ENCODE measurements around the gene SCUBE1.

SCUBE1 gene

DNA sequence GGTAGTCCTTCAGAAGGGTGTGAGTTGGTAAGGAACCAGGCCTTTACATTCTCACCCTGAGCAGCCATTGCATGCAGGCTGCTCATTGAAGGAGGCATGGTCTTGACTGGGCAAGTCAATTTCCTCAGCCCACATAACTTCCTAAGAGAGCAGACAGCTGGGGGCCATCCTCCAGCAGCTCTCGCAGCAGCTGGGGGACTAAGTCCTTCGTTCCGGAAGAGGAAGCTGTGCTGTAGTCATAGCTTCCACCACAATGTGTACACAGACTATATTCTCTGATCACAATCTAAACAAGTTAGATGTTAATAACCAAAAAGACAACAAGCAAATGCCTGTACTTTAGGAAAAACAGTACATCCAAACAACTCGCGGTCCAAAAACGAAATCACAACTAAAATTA lies 38.5 kb upstream of the SCUBE1 start:
- Mint-ChIP-seq H3K4me3 (no peak overlapping the region), H3K27ac (no peak overlapping the region), H3K27me3 (ENCODE audit: low read depth) (peaks cover 45% of the 10 kb centered on the region), H3K9me3 (peaks cover 9% of the 10 kb centered on the region), H3K36me3 (ENCODE audit: low read depth) (peaks cover 4% of the 10 kb centered on the region), H3K4me1 (peaks cover 27% of the 10 kb centered on the region)
- TF ChIP-seq, protein P1, sequence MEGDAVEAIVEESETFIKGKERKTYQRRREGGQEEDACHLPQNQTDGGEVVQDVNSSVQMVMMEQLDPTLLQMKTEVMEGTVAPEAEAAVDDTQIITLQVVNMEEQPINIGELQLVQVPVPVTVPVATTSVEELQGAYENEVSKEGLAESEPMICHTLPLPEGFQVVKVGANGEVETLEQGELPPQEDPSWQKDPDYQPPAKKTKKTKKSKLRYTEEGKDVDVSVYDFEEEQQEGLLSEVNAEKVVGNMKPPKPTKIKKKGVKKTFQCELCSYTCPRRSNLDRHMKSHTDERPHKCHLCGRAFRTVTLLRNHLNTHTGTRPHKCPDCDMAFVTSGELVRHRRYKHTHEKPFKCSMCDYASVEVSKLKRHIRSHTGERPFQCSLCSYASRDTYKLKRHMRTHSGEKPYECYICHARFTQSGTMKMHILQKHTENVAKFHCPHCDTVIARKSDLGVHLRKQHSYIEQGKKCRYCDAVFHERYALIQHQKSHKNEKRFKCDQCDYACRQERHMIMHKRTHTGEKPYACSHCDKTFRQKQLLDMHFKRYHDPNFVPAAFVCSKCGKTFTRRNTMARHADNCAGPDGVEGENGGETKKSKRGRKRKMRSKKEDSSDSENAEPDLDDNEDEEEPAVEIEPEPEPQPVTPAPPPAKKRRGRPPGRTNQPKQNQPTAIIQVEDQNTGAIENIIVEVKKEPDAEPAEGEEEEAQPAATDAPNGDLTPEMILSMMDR (IDR thresholded peaks at IDR 0.05; ENCODE audit: unreplicated experiment in 3 of 3): no peak

DNA sequence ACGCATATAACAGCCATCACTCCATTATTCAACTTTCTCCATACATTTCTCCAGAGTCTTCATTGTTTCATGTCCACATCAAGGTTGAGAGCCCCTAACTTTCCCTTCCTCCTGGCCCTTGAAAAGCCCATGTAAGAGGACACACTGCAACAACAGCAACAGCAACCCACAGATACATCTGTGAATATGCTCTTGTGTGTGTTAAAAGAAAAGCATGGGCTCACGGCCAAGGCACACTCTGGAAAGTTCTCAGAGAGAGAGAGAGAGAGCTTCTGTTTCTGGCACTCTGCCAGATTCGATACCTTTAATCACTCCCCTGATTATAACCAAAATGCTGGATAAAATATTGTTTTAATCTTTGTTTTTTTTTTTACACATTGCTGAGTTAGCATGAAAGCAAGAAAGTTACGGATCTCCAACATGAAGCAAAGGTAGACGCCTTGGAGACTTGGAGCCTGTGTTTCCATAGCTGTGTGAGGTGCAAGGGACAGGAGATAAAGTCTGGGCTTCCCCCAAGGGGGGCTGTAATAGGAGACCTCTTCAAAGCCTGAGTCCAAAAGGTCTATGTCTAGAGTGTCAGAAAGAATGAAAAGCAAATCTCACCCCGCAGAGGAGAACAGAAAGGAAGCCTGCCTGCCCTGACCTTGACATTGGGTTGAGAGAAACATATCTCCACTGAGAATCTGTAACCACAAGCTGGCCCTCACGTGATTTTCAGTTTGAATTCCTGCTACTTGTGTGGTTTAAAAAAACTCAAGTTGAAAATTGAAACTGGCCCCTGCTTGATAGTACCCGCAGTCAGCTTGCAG lies 34.9 kb upstream of the SCUBE1 start:
- peaks cover 25% of the 10 kb centered on the region for H3K9me3 Mint-ChIP-seq
- H3K4me1 Mint-ChIP-seq: peaks cover 30% of the 10 kb centered on the region
- TF ChIP-seq, protein P1 (IDR thresholded peaks at IDR 0.05; ENCODE audit: unreplicated experiment in 3 of 3): no peak
- peak overlapping the region; percentile 12 to 72 (median 65) for H3K27ac Mint-ChIP-seq
- peaks cover 47% of the 10 kb centered on the region for H3K27me3 Mint-ChIP-seq (ENCODE audit: low read depth)
- H3K4me3 Mint-ChIP-seq: peak overlapping the region in 1 of 3 experiments; percentile 34
- H3K36me3 Mint-ChIP-seq (ENCODE audit: low read depth): peaks cover 4% of the 10 kb centered on the region

DNA sequence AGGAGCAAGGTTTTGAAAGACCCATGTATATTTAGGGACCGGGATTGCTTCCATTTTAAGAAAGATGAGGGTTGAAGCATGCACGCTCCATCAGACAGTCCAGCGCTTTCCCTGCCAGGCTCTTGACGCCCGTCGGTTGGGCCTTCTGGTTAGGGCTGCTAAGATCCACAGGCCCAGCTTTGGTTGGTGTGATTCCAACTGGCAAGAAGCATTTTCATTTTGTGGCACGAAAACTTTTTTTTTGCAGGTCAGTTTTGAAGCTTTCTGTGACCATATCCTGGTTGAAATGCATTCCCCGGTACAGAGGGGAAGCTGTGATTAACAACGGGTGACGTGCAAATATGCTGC lies 34.4 kb upstream of the SCUBE1 start:
- peaks cover 25% of the 10 kb centered on the region for H3K9me3 Mint-ChIP-seq
- TF ChIP-seq, protein P1 (IDR thresholded peaks at IDR 0.05; ENCODE audit: unreplicated experiment in 3 of 3): no peak
- peaks cover 4% of the 10 kb centered on the region for H3K36me3 Mint-ChIP-seq (ENCODE audit: low read depth)
- peaks cover 47% of the 10 kb centered on the region for H3K27me3 Mint-ChIP-seq (ENCODE audit: low read depth)
- peak overlapping the region in 1 of 3 experiments; percentile 15 for H3K4me3 Mint-ChIP-seq
- H3K27ac Mint-ChIP-seq: peak overlapping the region; percentile 12 to 72 (median 65)
- peaks cover 30% of the 10 kb centered on the region for H3K4me1 Mint-ChIP-seq

DNA sequence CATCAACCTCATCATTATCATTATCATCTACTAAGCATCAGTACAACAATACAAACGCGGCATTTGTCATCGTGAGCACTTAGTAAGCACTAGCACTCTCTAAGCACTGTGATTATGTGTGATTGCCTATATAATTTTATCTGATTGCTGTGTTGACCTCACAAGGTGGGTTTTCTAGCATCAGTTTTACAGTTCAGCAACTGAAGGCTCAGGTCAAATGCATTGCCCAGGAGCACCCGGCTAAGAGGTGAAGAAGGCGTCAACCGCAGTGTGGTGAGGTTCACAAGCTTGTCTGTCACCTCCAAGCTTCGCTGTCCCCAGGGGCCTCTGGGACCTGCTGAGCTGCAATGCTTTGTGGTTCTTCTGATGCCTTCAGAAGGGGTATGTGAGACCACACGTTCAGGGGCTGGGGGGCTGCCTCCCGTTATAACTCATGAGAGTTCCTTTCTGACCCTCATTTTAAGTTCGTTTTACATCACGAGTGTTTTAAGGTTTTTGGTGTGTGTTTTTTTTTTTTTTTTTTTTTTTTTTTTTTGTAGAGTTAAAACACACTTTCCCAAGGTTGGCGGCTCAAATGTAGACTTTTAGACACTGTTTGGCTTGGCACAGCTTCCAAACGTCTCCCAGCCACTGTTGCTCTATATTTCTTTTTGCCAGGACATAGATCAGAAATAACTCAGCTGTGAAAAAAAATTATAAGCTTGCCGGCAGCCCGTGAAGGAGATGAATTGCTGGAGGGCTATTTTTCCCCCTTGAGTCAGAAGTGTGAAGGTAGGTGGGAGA lies 33.8 kb upstream of the SCUBE1 start:
- peak overlapping the region in 1 of 3 experiments; percentile 15 for H3K4me3 Mint-ChIP-seq
- H3K36me3 Mint-ChIP-seq (ENCODE audit: low read depth): peaks cover 4% of the 10 kb centered on the region
- H3K4me1 Mint-ChIP-seq: peaks cover 30% of the 10 kb centered on the region
- peaks cover 45% of the 10 kb centered on the region for H3K27me3 Mint-ChIP-seq (ENCODE audit: low read depth)
- H3K9me3 Mint-ChIP-seq: peaks cover 25% of the 10 kb centered on the region
- TF ChIP-seq, protein P1 (IDR thresholded peaks at IDR 0.05; ENCODE audit: unreplicated experiment in 3 of 3): no peak
- peak overlapping the region; percentile 12 to 72 (median 65) for H3K27ac Mint-ChIP-seq

DNA sequence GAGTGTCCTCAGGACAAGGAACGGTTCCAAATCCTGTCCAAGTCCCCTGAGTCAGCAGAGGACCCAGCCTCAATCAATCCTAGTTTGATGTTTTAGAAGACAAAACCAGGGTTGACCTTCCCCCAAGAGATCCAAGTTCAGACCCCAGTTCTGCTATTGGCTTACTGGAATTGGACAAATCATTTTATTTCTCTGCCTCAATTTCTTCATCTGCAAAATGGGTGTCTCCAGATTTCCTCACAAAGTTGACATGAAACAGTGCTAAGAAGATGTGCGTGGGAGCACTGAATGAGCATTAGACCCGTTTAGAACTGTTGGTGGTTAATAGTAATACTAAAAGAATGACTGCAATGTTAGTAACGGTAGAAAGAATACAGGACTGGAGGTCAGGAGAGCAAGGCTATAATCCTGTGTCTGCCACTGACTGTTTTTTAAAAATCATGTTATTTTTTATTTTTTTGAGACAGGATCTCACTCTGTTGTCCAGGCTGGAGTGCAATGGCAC lies 32.8 kb upstream of the SCUBE1 start:
- H3K36me3 Mint-ChIP-seq (ENCODE audit: low read depth): peaks cover 4% of the 10 kb centered on the region
- H3K27me3 Mint-ChIP-seq (ENCODE audit: low read depth): peaks cover 46% of the 10 kb centered on the region
- H3K4me1 Mint-ChIP-seq: peaks cover 24% of the 10 kb centered on the region
- H3K27ac Mint-ChIP-seq: no peak overlapping the region
- peaks cover 25% of the 10 kb centered on the region for H3K9me3 Mint-ChIP-seq
- H3K4me3 Mint-ChIP-seq: no peak overlapping the region
- TF ChIP-seq, protein P1 (IDR thresholded peaks at IDR 0.05; ENCODE audit: unreplicated experiment in 3 of 3): no peak
